HUDEP-2 (cell line): ENCODE measurements around the gene CDC37L1.

Experiments used
- DNase-seq, 76 experiments: peaks; one replicate each; lab custom pipeline; 2025; ENCODE audit not compliant: unreplicated experiment in 76 of 76; lab: John Stamatoyannopoulos, UW

Gene CDC37L1

GRCh38 chr9:4709380-4709779, 30.0 kb downstream of the CDC37L1 start:
- DNase-seq = no peak

DNA sequence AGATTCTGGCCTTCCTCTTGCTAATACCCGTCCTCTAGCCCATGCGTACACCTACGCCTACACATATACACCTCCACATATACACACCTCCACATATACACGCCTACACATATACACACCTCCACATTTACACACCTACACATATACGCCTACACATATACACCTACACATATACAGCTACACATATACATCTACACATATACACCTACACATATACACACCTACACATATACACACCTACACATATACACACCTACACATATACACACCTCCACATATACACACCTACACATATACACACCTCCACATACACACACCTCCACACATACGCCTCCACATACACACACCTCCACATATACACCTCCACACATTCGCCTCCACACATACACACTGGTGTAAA, 34.5 kb downstream of the CDC37L1 start:
- DNase-seq = no peak

GRCh38 chr9:4714266-4715016, 35.1 kb downstream of the CDC37L1 start:
- DNase-seq = no peak

GRCh38 chr9:4716163-4716562, 36.8 kb downstream of the CDC37L1 start:
- DNase-seq = no peak

DNA sequence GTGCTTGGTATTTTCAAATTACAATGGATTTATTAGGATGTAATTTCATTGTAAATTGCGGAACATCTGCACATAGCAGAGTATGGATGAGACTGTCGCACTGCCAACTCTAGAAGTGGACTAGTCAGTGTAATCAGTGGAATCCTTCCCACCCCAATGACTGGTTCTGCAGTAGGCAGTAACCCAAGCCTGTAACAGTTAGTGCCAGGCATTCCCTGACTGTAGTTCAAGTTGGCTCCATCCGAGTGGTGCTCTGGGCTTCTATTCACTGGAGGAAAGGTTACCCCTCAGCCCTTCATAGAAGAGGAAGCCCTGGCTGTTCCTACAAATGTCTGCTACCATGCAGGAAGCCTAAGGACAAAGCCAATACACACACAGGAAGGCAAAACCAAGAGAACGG, 38.4 kb downstream of the CDC37L1 start:
- no peak for DNase-seq

DNA sequence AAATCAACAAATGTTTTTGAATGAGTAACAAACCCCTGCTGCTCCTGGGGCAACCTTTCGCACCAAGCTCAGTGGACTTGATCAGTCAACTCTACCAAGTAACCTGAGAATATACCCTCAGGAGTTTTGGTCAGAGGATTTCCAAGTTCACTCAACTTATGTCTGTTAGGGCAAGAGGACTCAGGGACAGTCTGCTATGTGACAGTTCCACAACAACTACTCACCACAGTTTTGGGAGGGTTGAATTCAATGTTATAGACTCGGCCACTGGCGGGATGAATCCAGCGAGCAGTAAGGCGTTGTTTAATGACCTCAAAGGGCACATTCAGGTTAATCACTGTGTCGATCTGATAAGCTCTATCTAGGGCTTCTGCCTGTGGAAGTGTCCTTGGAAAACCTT, 39.5 kb downstream of the CDC37L1 start:
- no peak for DNase-seq

DNA sequence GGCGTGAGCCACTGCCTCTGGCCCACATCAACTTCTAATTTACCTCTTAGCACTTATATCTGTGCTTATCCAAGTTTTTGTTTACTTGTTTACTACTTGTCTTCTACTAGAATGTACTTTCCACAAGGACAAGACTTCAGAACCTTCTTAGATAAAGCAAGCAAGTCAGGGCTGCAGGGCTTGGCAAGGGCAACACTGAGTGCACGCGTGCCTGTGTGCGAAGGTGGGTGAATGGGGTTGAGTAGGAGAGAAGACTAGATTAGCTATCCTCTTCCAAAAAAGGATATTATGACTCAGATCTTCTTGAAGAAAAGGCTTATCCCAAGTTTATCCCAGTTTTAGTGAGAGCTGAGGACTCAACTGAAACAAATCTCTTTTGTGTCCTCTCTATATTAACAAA, 42.4 kb downstream of the CDC37L1 start:
- no peak for DNase-seq

GRCh38 chr9:4725706-4726442, 46.5 kb downstream of the CDC37L1 start:
- no peak for DNase-seq

GRCh38 chr9:4727593-4727992, 48.2 kb downstream of the CDC37L1 start:
- no peak for DNase-seq

- DNase-seq = no peak
Measured at GRCh38 chr9:4732890-4733289, 53.5 kb downstream of the CDC37L1 start.

DNA sequence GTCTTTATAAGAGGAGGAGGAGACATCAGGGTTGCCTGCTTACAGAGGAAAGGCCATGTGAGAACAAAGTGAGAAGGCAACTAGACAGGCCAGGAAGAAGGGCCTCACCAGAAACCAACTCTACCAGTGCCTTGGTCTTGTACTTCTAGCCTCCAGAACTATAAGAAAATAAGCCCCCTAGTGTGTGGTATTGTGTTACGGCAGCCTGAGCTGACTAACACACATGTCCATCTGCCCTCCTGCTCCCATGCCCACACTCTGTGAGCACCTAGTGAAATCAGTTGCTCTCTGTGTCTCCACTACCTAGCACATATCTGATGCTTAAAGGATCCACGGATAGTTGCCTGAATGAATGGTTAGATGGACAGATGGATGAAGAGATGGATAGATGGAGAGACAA, 54.8 kb downstream of the CDC37L1 start:
- no peak for DNase-seq

- no peak for DNase-seq
Measured at GRCh38 chr9:4738866-4739586, 59.7 kb downstream of the CDC37L1 start.

- peak in 1 of 76 experiments; percentile 4 for DNase-seq
Measured at GRCh38 chr9:4739587-4740387, 60.4 kb downstream of the CDC37L1 start.

- peak in 4 of 76 experiments; percentile 11 to 38 (median 24) for DNase-seq
Measured at GRCh38 chr9:4740388-4740637, 60.9 kb downstream of the CDC37L1 start.

GRCh38 chr9:4740638-4741364, 61.4 kb downstream of the CDC37L1 start, which contains the start of gene AK3:
Gene AK3, minus strand, starts transcription at chr9:4741202. Its CDS starts 115 bp downstream, at chr9:4741087.
- DNase-seq = peak in 75 of 76 experiments; percentile 14 to 85 (median 71)

DNA sequence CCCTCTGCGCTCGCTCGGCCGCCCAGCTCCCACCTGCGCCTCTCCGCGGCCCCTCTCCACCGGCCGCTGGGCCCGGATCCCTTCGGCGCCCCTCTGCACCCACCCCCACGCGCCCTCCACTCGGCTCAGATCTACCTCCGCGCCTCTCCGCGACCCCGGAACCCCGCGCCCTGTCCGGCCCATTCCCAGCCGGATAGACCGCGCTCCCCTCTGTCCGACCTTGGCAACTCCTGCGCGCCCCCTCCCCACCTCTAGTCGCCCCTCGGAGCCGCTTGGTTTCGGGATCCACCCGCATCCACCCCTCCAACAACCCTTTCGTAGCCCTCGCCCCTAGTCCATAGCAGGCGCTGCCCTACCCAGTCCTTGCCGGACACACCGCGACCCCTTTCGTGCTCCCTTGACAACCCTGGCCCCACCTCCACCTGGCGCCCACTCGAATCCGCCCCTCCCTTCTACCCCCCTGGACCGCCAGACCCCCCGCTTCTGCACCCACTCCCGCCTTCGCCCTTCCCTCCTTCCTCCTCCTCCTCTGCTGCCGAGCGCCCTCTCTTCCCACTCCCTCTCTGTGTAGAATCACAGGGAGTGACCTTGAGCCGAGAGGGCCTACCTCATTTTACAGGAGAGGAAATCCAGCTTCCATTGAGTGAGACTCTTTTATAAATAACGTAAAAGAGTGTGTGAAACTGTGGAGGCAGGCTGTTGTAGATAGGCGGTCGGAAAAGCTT, 62.2 kb downstream of the CDC37L1 start:
- peak in 4 of 76 experiments; percentile 3 to 38 (median 14) for DNase-seq

DNA sequence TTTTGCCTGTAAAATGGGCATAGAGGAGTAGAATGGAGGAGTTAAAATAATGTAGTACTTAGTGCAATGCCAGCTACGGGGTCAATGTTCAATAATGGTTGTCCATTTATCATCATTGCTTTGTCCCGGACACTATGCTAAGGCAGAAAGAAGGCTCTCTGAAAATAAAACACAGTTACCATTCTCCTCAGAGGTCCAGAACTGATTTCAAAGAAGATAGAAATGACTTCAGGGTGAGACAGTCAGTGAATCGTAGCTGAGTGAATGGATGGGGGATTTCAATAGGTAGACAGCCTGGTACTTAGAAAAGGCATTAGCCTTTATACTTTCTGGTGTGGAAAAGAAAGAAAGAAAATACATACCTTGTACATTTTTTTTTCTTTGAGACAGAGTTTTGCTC, 62.9 kb downstream of the CDC37L1 start:
- DNase-seq = no peak

DNA sequence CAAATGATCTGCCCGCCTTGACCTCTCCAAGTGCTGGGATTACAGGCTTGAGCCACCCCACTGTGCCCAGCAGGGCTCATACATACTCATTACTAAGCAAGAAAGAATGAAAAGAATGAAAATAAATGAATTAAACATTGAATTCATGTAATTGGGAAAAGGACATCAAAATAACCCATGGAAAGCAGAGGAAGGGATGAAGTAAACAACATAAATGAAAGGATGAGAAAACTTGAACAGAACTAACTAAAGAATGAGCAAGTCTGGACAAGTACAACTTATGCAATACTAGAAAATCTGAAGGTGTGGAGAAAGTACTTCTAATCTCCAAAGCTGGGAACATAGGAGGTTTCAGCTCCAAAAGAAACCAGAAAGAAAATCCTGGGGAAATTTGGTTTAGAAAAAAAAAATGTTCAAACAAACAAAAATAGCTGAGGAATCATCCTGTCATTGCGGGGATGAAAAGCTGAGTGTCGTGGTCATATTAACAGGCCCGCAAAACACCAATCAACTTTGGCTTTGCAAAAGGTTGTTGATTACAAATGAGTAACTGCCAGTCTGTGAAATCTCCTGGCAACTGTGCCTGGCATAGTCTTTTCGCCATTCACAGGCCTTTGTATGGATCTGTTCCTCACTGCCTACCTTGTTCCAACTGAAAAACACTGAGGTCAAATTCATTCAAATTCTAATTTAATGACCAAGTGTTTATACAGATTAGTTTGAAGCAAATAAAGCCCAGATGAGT, 63.9 kb downstream of the CDC37L1 start:
- DNase-seq = no peak
